Measurements from ENCODE around the gene ABHD16A. TPM values are rescaled to one million over a fixed set of nuclear protein-coding genes. Genes with fewer than 3 reads are reported as not detected.
A peak's percentile ranks its signal among the peaks of the same experiment; 100 is the strongest.

Gene ABHD16A
- total and polyA plus RNA-seq, 4 donors: 26.6 to 59.4 (median 34.9) TPM

- Histone ChIP-seq H3K9me3 (ENCODE audit: control insufficient read depth in 4 of 4, low read length in 3 of 4) (no peaks in the 10 kb centered on the region), H3K4me1 (ENCODE audit: control insufficient read depth in 4 of 4, insufficient read depth in 4 of 4, low read length in 3 of 4) (peaks cover 21 to 51% (median 42%) of the 10 kb centered on the region in 4 donors), H3K36me3 (ENCODE audit: control insufficient read depth in 4 of 4, insufficient read depth in 3 of 4, low read depth in 1 of 4, low read length in 3 of 4) (no peaks in the 10 kb centered on the region), H3K27me3 (ENCODE audit: control insufficient read depth in 4 of 4, insufficient read depth in 4 of 4, low read length in 3 of 4) (no peaks in the 10 kb centered on the region), H3K4me3 (ENCODE audit: low read depth in 1 of 3, low read length in 3 of 3) (peak within 1 kb of the TSS; percentile 68 to 84 (median 69)), H3K27ac (ENCODE audit: low read depth in 1 of 2, low read length in 2 of 2) (peak within 1 kb of the TSS; percentile 72 to 85), H3K9ac (ENCODE audit: low read depth in 1 of 2, low read length in 2 of 2) (peak within 1 kb of the TSS; percentile 67 to 70)
- under 1% methylated on average over 58 of the region's 58 CpGs for WGBS
- peak; percentile 99 for DNase-seq (ENCODE audit: low spot score)
- TF ChIP-seq RXRA (IDR thresholded peaks at IDR 0.05) (peak; percentile 35 to 39), GABPA (IDR thresholded peaks at IDR 0.05 in 1 of 2, conservative IDR thresholded peaks at IDR 0.05 in 1 of 2) (no peak), HNF4G (IDR thresholded peaks at IDR 0.05) (peak; percentile 92), RAD21 (IDR thresholded peaks at IDR 0.05) (peak in 1 of 2 donors; percentile 32), REST (IDR thresholded peaks at IDR 0.05) (peak; percentile 46), HNF4A (conservative IDR thresholded peaks at IDR 0.05) (peak; percentile 97 to 98), ATF3 (IDR thresholded peaks at IDR 0.05) (no peak), YY1 (IDR thresholded peaks at IDR 0.05) (no peak), FOXA2 (IDR thresholded peaks at IDR 0.05) (no peak), SP1 (IDR thresholded peaks at IDR 0.05) (peak; percentile 93), FOXA1 (IDR thresholded peaks at IDR 0.05) (no peak), EGR1 (IDR thresholded peaks at IDR 0.05; ENCODE audit: low read depth in 2 of 2) (peak in 1 of 2 donors; percentile 38), TAF1 (conservative IDR thresholded peaks at IDR 0.05) (no peak), MAX (IDR thresholded peaks at IDR 0.05) (peak; percentile 4), NR2F2 (IDR thresholded peaks at IDR 0.05) (no peak), ZBTB33 (IDR thresholded peaks at IDR 0.05) (peak; percentile 89), CTCF (IDR thresholded peaks at IDR 0.05; ENCODE audit: low read depth, low read length, missing input control) (no peak), JUND (IDR thresholded peaks at IDR 0.05) (peak in 1 of 2 donors; percentile 32)
Observed at GRCh38 chr6:31739639-31740396, 36.7 kb upstream of the ABHD16A start, which contains the start of gene MSH5. Gene MSH5 (plus strand): TSS chr6:31740005. CDS start chr6:31740467, 462 bp downstream.

All from liver (tissue), 9 donors.